Nephron progenitor cell (in vitro differentiated cells): ENCODE results near the gene AFDN.

Source experiments
- DNase-seq: peaks from one replicate; pipeline ENCODE4 v3.0.0; 2021
- H3K27ac Mint-ChIP-seq: 2 replicates; pipeline ENCODE4 v1.8.0; 2021; ENCODE audit warnings: mild to moderate bottlenecking, moderate library complexity, mixed read lengths
- H3K27me3 Mint-ChIP-seq: 2 replicates; pipeline ENCODE4 v1.8.0; 2021; ENCODE audit warnings: mild to moderate bottlenecking, low read depth, mixed read lengths; ENCODE audit not compliant: poor library complexity
- H3K36me3 Mint-ChIP-seq: 2 replicates; pipeline ENCODE4 v1.8.0; 2021; ENCODE audit warnings: low read depth, mixed read lengths
- H3K4me1 Mint-ChIP-seq: 2 replicates; pipeline ENCODE4 v1.8.0; 2021; ENCODE audit warnings: mixed read lengths
- H3K4me3 Mint-ChIP-seq: 2 replicates; pipeline ENCODE4 v1.8.0; 2021; ENCODE audit warnings: mild to moderate bottlenecking, moderate library complexity, mixed read lengths
- H3K9me3 Mint-ChIP-seq: 2 replicates; pipeline ENCODE4 v1.8.0; 2021; ENCODE audit warnings: mild to moderate bottlenecking, moderate library complexity, mixed read lengths
- CTCF ChIP-seq: fragments of 200-600 bp; sonication (generic); IDR thresholded peaks from 2 replicates; pipeline ENCODE4 v1.5.0; 2021; ENCODE audit warnings: antibody characterized with exemption

The AFDN gene

DNA sequence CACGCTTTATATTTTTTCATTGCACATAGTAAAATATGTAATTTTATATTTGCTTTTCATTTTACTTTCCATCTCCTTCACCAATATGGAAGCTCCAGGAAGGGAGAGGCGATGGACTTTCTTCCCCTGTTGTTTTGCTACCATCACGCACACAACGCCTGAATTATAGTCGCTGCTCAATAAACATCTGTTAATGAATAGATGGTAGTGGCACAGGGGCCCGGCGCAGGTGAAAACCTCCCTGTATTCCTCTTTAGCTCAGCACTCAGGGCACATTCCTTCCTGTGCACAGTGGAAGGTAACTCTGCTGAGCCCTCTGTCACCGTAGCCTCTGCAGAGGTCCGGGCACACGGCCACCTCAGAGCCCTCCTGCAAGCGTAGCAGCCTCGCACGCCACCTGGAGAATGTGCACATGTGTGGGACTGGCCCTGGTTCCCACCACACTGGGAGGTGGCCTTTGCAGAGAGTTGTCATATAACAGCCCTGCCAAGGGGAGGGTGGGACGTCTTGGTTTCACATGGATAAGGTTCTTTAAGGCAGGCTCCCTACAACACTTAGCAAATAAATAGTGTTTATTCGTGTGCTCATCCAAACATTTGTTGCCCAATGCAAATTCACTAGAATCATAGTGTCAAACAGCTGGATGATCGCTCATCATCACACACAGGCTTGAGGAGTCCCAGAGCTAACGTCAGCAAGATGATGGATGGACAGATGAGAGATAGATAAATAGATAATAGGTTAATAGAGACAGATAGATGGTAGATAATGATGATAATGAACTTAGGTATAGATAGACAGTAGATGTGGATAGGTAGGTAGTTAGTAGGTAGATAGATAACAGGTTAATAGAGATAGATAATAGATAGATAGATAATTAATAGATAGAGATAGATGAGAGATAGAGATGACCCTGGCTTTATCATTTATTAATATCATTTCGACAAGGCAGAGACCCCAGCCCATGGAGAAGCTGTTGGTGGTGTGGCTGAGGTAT lies 32.3 kb upstream of the AFDN start:
- Mint-ChIP-seq H3K27me3 (peaks cover 23% of the 10 kb centered on the region), H3K4me3 (no peak overlapping the region), H3K4me1 (peaks cover 31% of the 10 kb centered on the region), H3K9me3 (no peaks in the 10 kb centered on the region), H3K36me3 (no peaks in the 10 kb centered on the region), H3K27ac (peak overlapping the region; percentile 1)
- no peak for TF ChIP-seq CTCF
- DNase-seq = no peak

DNA sequence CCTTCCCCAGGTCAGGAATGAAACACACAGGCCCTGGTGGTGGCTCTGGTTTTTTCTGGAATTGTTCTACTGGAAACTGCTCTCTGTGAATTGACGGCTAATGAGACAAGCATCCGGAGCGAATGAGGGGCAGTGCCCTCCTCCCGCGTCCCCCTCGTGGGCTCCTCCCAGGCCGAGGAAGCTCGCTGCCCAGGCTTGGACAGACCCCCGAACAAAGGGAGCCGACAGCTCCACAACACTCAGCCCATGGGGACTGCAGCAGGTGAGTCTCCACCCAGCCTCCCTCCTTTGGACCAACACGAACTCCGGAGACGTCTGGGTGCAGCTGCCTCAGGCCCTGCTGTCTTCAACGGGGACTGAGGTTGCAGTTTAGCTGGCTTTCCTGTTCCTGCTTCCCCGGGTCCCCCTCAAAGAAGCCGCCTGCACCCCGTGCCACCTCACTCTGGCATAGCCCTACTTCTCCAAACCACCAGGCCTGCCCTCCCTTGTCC lies 31.3 kb upstream of the AFDN start:
- peak overlapping the region; percentile 61 for H3K4me3 Mint-ChIP-seq
- H3K36me3 Mint-ChIP-seq = no peaks in the 10 kb centered on the region
- peaks cover 23% of the 10 kb centered on the region for H3K27me3 Mint-ChIP-seq
- peaks cover 35% of the 10 kb centered on the region for H3K4me1 Mint-ChIP-seq
- TF ChIP-seq CTCF = no peak
- no peak overlapping the region for H3K27ac Mint-ChIP-seq
- no peaks in the 10 kb centered on the region for H3K9me3 Mint-ChIP-seq
- DNase-seq = no peak

- peaks cover 35% of the 10 kb centered on the region for H3K4me1 Mint-ChIP-seq
- no peak overlapping the region for H3K27ac Mint-ChIP-seq
- no peaks in the 10 kb centered on the region for H3K36me3 Mint-ChIP-seq
- no peaks in the 10 kb centered on the region for H3K9me3 Mint-ChIP-seq
- peak overlapping the region; percentile 61 for H3K4me3 Mint-ChIP-seq
- no peak for TF ChIP-seq CTCF
- DNase-seq = no peak
- H3K27me3 Mint-ChIP-seq = peaks cover 19% of the 10 kb centered on the region
Observed at GRCh38 chr6:167795874-167796191, 30.9 kb upstream of the AFDN start.

GRCh38 chr6:167796192-167796981 lies 30.3 kb upstream of the AFDN start:
- no peak overlapping the region for H3K27ac Mint-ChIP-seq
- TF ChIP-seq CTCF = no peak
- H3K4me3 Mint-ChIP-seq = no peak overlapping the region
- peaks cover 22% of the 10 kb centered on the region for H3K27me3 Mint-ChIP-seq
- H3K36me3 Mint-ChIP-seq = no peaks in the 10 kb centered on the region
- H3K4me1 Mint-ChIP-seq = peaks cover 40% of the 10 kb centered on the region
- H3K9me3 Mint-ChIP-seq = no peaks in the 10 kb centered on the region
- DNase-seq = no peak

DNA sequence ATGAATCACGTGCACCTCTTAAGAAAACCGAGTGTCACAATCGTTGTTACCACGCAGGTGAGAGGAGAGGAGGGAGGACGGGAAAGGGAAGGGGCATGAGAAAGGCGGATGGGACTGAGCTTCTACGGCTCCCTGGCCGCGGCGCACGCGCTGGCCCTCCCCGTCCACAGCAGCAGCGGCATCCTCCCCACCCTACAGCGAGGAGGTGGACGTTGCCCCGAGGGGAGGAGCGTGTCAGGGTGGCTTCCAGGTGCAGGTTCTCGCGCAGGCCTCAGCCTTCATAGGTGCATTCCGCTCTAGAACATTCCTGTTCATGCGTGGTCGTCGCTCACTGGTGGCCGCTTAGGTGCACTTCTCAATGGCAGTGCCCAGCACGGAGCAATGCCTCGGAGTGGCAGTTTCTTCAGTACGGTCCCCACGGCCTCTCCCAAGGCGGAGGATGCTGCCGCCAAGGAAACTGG lies 29.7 kb upstream of the AFDN start:
- H3K27ac Mint-ChIP-seq = no peak overlapping the region
- no peak for DNase-seq
- H3K36me3 Mint-ChIP-seq = no peaks in the 10 kb centered on the region
- TF ChIP-seq CTCF = no peak
- H3K4me3 Mint-ChIP-seq = no peak overlapping the region
- H3K27me3 Mint-ChIP-seq = peaks cover 22% of the 10 kb centered on the region
- peaks cover 45% of the 10 kb centered on the region for H3K4me1 Mint-ChIP-seq
- no peaks in the 10 kb centered on the region for H3K9me3 Mint-ChIP-seq
